Epithelial cell of proximal tubule (primary cell): ENCODE measurements around the gene RPTOR. TPM values are rescaled to one million over a fixed set of nuclear protein-coding genes. Genes with fewer than 3 reads are reported as not detected.

Experiments used
- DNase-seq: peaks from one replicate; pipeline ENCODE4 v3.0.0-alpha.2; 2011; ENCODE audit warnings: low read depth
- H3K4me3 ChIP-seq: 2 replicates; pipeline ENCODE4 v1.5.1; 2011; ENCODE audit warnings: low read depth, mild to moderate bottlenecking, low read length
- CTCF ChIP-seq: conservative IDR thresholded peaks from 2 replicates; pipeline ENCODE4 v1.5.1; 2012; ENCODE audit warnings: low read depth, mild to moderate bottlenecking, low read length
- total RNA-seq: library from RNA; depleted of rRNA; stranded (reverse); fragments of >200 nt; gene quantifications from 2 replicates; pipeline ENCODE4 v1.2.3, GENCODE V29; 2015

The RPTOR gene
- total RNA-seq, 1 donor from 2014 or later, result 24.4 TPM

GRCh38 chr17:80833952-80834892, 289.6 kb downstream of the RPTOR start:
- DNase-seq, result no peak
- no peak overlapping the region for H3K4me3 ChIP-seq
- no peak for TF ChIP-seq CTCF

- no peak for DNase-seq
- H3K4me3 ChIP-seq, result no peak overlapping the region
- TF ChIP-seq CTCF, result no peak
Measured at GRCh38 chr17:80834893-80835275, 290.2 kb downstream of the RPTOR start.

GRCh38 chr17:80835816-80836657, 291.4 kb downstream of the RPTOR start:
- DNase-seq, result no peak
- TF ChIP-seq CTCF, result no peak
- no peak overlapping the region for H3K4me3 ChIP-seq

GRCh38 chr17:80836658-80836965, 292.0 kb downstream of the RPTOR start:
- no peak for TF ChIP-seq CTCF
- DNase-seq, result no peak
- H3K4me3 ChIP-seq, result no peak overlapping the region

GRCh38 chr17:80836971-80837481, 292.4 kb downstream of the RPTOR start:
- TF ChIP-seq CTCF, result no peak
- H3K4me3 ChIP-seq, result no peak overlapping the region
- DNase-seq, result no peak

GRCh38 chr17:80837711-80838110, 293.1 kb downstream of the RPTOR start:
- no peak for TF ChIP-seq CTCF
- no peak for DNase-seq
- H3K4me3 ChIP-seq, result no peak overlapping the region
